OCI-LY7 (cell line): ENCODE results near the gene SUDS3.

Experiments
- CTCF ChIP-seq: fragments of 200-600 bp; sonication (generic); conservative IDR thresholded peaks from 2 replicates; pipeline ENCODE4 v1.5.1; 2014; ENCODE audit warnings: mild to moderate bottlenecking, antibody characterized with exemption, low read length, moderate library complexity, mixed read lengths
- EZH2phosphoT487 ChIP-seq: fragments of 200-600 bp; sonication (generic); IDR thresholded peaks from 2 replicates; pipeline ENCODE4 v1.6.1; 2018; ENCODE audit warnings: low read depth, borderline replicate concordance, mild to moderate bottlenecking, mixed run types, antibody characterized with exemption, low read length, moderate library complexity, mixed read lengths

GRCh38 chr12:118345355-118345754 is 31.0 kb upstream of the SUDS3 start:
- TF ChIP-seq CTCF (no peak), EZH2phosphoT487 (no peak)
